ENCODE measurements around the gene TEDC2.

Gene TEDC2

DNA sequence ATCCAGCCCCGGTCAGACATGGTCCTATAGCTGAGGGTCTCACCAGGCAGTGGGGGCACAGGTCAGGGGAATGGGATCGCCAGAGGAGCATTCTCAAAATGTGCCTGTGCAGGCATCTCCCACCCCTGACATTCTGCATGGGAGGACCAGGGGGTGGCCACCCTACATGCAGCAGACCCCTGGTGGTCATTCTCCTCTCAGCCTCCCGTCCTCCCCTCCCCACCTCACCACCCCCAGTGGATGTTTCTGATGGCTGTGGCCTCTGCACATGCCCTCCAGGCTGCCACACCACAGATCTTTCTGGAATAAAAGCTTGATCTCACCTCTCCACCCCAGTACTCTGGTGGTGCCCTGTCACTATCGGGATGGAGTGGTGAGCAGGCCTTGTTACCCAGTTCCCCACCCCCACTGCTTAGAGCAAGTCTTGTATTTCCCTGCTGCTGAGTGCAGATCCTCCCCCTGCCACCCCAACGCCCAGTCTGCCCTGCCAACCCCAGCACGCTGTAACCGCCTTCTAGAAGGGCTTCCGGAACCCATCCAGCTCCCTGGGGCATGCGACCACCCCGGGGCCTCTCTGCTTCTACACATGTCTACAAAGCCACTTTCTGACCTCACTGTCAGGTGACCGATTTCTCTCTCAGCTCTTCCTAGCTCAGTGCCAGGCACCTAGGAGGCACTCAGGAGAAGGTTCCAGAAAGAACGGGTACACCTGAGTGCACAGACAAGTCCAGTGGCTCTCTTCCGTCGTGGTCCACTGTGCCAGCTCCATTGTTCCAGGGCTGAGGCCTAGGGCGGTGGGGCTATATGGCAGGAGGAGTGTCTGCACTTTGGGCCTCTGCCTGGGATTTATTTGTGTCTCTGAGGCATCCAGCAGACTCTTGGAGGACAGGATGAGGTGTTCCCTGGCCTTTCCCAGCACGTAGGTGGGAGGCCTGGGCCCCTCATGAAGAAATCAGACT lies 24.3 kb downstream of the TEDC2 start:
- H3K9ac ChIP-seq (ENCODE audit: low read length), result no peak overlapping the region
- H3K27me3 ChIP-seq (ENCODE audit: control insufficient read depth, insufficient read depth, low read length), result no peaks in the 10 kb centered on the region
- H3K4me1 ChIP-seq (ENCODE audit: control insufficient read depth, low read depth, low read length), result no peaks in the 10 kb centered on the region
- no peak overlapping the region for H3K27ac ChIP-seq (ENCODE audit: low read length)
- H3K36me3 ChIP-seq (ENCODE audit: control insufficient read depth, low read depth, low read length), result no peaks in the 10 kb centered on the region
- H3K9me3 ChIP-seq (ENCODE audit: control insufficient read depth, low read depth, low read length), result no peaks in the 10 kb centered on the region
- H3K4me3 ChIP-seq (ENCODE audit: low read length), result no peak overlapping the region

DNA sequence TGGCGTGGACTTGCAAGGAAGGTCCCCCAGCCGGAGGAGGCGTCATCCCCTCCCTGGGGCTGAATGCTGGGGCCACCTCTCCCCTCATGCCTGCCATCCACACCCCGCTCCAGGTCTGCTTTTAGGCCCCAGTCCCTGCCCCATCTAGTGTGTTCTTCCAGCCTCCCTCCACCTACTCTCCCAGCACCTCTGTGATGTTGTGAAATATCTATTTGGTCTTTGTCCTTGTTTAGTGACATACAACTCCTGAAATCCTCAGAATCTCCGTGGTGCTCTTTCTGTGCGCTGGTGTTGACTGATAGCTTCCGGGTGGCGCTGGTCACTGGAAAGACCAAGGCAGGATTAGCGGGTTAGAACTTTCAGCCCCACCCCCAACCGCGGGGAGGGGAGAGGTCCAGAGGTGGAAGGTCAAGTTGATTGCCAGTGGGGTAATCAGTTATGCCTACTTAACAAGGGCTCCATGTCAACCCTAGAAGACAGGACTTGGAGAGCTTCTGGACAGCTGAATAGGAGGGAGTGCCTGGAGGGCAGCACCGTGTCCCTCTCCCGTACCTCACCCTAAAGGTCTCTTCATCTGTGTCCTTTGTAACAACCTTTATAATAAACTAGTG lies 25.1 kb downstream of the TEDC2 start:
- H3K27me3 ChIP-seq (ENCODE audit: control insufficient read depth, insufficient read depth, low read length), result no peaks in the 10 kb centered on the region
- no peaks in the 10 kb centered on the region for H3K36me3 ChIP-seq (ENCODE audit: control insufficient read depth, low read depth, low read length)
- no peak overlapping the region for H3K4me3 ChIP-seq (ENCODE audit: low read length)
- H3K9me3 ChIP-seq (ENCODE audit: control insufficient read depth, low read depth, low read length), result no peaks in the 10 kb centered on the region
- H3K9ac ChIP-seq (ENCODE audit: low read length), result no peak overlapping the region
- no peaks in the 10 kb centered on the region for H3K4me1 ChIP-seq (ENCODE audit: control insufficient read depth, low read depth, low read length)
- H3K27ac ChIP-seq (ENCODE audit: low read length), result no peak overlapping the region

DNA sequence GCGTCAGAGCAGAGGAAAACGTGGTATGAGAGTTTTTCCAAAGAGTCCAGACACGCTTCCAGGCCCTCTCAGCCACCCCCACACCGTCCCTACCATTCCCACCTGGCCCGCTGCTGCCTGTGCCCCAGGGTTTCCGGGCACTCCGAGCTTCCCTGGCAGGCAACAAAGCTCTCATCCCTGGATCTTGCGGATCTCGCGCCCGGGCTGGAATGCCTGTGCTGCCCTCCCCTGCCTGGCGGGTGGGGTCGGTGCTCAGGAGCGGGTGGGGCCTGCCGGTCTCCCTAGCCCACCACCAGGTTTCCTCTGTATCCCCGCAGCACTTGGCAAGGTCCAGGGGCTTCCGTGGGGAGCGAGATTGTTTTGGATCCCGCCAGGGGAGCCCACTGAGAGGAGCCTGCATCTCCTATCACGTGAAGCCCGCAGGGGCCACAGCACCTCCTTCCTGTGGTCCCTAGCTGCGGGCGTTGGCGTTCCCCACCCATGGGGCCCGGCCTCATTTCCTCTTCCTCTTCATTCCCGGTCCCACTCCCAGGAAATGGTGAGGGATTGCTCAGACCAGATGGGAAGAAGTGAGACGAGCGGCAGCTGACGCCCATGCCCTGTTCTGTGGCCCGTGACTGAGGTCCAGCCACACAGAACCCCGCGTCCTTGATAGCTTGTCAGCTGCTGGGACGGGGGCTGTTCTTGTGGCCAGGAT lies 26.1 kb downstream of the TEDC2 start:
- Histone ChIP-seq H3K27me3 (ENCODE audit: control insufficient read depth, insufficient read depth, low read length) (no peaks in the 10 kb centered on the region), H3K36me3 (ENCODE audit: control insufficient read depth, low read depth, low read length) (no peaks in the 10 kb centered on the region), H3K4me3 (ENCODE audit: low read length) (no peak overlapping the region), H3K9ac (ENCODE audit: low read length) (no peak overlapping the region), H3K4me1 (ENCODE audit: control insufficient read depth, low read depth, low read length) (no peaks in the 10 kb centered on the region), H3K27ac (ENCODE audit: low read length) (no peak overlapping the region), H3K9me3 (ENCODE audit: control insufficient read depth, low read depth, low read length) (no peaks in the 10 kb centered on the region)

DNA sequence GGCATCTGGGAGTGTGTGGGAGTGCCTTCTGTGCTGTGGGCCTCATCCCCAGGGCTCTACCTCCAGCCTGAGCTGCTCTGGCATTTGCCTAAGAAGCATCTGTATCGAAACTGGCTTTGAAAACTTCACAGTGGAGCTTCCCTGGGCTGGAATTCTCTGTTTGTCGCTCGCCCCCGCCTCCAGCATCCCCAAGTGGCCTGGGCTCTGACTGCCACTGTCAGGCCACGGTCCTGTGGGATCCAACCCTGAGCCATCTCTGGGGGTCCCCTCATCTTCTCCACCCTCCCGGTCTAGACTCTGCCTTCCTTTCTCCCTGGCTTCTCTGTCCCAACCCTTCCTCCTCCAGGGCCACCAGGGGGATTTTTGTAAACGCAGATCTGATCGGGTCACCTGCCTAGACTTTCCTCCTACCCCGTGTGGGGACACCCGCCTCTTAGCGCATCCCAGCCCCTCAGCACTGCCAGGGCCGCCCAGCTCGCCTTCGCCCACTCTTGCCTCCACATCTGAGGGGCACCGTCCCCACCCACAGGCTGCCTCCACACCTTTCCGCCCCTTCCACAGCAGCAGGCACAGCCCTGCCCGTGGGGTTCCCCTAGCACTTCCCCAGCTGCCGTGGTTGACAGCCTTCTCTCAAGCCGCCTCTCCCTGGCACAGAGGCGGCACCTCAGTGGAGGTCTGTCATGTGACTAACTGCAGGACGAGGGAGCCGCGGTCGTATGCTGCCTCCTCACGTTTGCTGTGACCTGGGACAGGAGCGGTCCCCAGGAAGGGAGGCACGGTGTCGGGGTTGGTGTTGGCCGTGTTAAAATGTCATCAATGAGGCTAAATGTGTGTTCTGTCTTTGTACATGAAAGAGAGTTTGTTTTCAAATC lies 27.0 kb downstream of the TEDC2 start:
- H3K4me3 ChIP-seq (ENCODE audit: low read length), result no peak overlapping the region
- H3K4me1 ChIP-seq (ENCODE audit: control insufficient read depth, low read depth, low read length), result no peaks in the 10 kb centered on the region
- H3K9ac ChIP-seq (ENCODE audit: low read length), result no peak overlapping the region
- H3K9me3 ChIP-seq (ENCODE audit: control insufficient read depth, low read depth, low read length), result no peaks in the 10 kb centered on the region
- H3K36me3 ChIP-seq (ENCODE audit: control insufficient read depth, low read depth, low read length), result no peaks in the 10 kb centered on the region
- no peaks in the 10 kb centered on the region for H3K27me3 ChIP-seq (ENCODE audit: control insufficient read depth, insufficient read depth, low read length)
- H3K27ac ChIP-seq (ENCODE audit: low read length), result no peak overlapping the region

DNA sequence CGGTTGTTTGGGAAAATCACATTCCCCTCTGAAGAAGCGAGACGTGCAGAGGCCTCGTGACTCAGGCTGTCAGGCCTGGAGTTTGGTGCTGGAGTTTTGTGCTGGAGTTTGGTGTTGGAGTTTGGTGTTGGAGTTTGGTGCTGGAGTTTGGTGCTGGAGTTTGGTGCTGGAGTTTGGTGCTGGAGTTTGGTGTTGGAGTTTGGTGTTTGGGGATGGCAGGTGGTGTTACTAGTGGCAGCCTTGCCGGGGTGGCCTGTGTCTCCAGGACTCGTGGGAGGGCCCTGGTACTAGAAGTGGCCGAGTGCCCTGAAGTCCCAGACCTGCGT lies 27.6 kb downstream of the TEDC2 start:
- Histone ChIP-seq H3K4me1 (ENCODE audit: control insufficient read depth, low read depth, low read length) (no peaks in the 10 kb centered on the region), H3K36me3 (ENCODE audit: control insufficient read depth, low read depth, low read length) (no peaks in the 10 kb centered on the region), H3K9ac (ENCODE audit: low read length) (no peak overlapping the region), H3K9me3 (ENCODE audit: control insufficient read depth, low read depth, low read length) (no peaks in the 10 kb centered on the region), H3K4me3 (ENCODE audit: low read length) (no peak overlapping the region), H3K27me3 (ENCODE audit: control insufficient read depth, insufficient read depth, low read length) (no peaks in the 10 kb centered on the region), H3K27ac (ENCODE audit: low read length) (no peak overlapping the region)

DNA sequence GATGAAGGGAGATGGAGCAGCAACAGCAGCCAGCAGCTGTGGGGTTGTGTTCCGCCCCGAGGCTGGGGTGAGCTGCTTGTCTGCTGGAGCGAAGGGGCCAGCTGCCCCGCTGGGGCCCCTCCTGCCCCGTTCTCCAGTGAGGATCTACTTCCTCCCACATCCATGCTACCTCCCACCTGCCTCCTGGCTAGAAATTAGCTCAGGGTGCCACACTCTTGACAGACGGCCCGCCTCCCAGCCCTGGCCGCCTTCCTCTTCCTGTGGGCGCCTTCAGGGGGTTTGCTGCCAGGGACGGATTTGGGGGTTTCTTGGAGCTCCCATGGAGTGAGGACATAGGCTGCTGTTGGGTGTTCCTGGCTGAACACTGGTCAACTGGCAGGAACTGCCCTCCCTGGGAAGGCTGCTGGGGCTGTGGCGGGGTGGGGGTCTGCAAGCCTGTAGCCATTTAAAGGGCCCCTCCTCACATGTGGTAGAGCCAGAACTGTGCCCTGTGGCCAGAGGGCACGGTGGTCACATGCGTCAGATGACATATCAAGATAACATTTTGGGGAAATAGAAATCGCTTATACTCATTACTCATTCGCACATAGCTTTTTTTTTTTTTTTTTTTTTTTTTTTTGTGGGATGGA lies 28.1 kb downstream of the TEDC2 start:
- H3K27ac ChIP-seq (ENCODE audit: low read length), result no peak overlapping the region
- no peak overlapping the region for H3K9ac ChIP-seq (ENCODE audit: low read length)
- no peak overlapping the region for H3K4me3 ChIP-seq (ENCODE audit: low read length)
- H3K27me3 ChIP-seq (ENCODE audit: control insufficient read depth, insufficient read depth, low read length), result no peaks in the 10 kb centered on the region
- H3K9me3 ChIP-seq (ENCODE audit: control insufficient read depth, low read depth, low read length), result no peaks in the 10 kb centered on the region
- H3K4me1 ChIP-seq (ENCODE audit: control insufficient read depth, low read depth, low read length), result no peaks in the 10 kb centered on the region
- no peaks in the 10 kb centered on the region for H3K36me3 ChIP-seq (ENCODE audit: control insufficient read depth, low read depth, low read length)

DNA sequence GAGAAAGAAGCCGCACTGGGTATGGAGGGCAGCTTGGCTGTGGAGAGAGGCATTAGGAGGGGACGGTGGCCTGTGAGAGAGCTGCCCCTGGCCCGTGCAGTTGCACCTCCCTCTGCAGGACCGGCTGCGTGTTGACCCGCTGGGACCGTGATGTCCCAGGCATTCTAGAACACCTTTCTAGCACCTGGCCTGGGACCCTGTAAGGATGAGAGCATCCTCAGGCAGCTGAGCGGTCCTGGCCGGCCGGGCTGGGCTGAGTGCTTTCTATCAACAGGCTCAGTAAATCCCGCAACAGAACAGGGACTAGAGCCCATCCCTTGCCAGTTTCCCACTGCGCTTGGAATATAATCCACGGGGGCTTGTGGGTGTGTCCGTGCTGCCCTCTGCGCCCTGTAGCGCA lies 29.7 kb downstream of the TEDC2 start:
- no peaks in the 10 kb centered on the region for H3K4me1 ChIP-seq (ENCODE audit: control insufficient read depth, low read depth, low read length)
- H3K9ac ChIP-seq (ENCODE audit: low read length), result no peak overlapping the region
- H3K27ac ChIP-seq (ENCODE audit: low read length), result no peak overlapping the region
- H3K9me3 ChIP-seq (ENCODE audit: control insufficient read depth, low read depth, low read length), result no peaks in the 10 kb centered on the region
- H3K4me3 ChIP-seq (ENCODE audit: low read length), result no peak overlapping the region
- H3K36me3 ChIP-seq (ENCODE audit: control insufficient read depth, low read depth, low read length), result no peaks in the 10 kb centered on the region
- no peaks in the 10 kb centered on the region for H3K27me3 ChIP-seq (ENCODE audit: control insufficient read depth, insufficient read depth, low read length)

DNA sequence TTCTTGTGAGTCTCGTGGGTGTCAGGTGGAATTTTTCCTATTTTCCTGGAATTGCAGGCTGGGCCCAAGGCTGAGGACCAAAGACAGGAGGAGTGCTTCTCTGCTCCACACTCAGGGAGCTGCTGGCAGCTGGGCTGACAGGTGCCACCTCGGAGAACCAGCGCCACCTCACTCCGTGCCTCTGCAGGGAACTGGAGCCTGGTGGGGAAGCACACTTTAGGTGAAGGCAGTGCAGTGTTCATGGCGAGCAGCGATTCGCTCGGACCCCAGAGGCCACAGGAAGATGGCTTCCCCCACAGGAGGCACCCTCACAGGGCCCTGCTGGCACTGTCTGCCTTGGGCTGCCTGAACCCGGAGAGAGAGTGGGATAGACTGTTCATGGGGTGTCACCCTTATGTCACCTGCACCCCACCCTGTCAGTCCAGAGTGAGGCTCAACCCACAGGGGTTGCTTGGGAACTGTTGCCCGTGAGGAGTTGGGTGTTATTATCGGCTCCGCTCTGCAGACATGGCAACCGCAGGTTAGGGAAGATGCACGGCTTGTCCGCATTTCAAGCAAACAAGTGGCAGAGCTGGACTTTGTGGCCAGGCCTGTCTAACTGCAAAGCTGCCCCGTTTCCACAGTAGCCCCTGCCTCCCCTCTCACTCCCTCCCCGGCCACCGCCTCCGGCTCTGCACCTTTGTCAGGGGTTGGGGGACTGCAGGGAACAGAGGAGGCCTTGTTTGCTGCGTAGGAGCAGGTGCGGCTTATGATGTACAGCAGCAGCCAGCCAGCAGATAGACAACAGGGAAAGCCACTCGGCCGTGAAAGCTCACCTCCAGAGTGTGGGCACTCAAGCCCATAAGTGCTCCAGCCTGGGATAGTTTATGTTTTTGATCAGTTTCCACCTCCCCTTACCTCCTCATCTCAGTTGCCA lies 30.5 kb downstream of the TEDC2 start:
- H3K9ac ChIP-seq (ENCODE audit: low read length), result no peak overlapping the region
- H3K27me3 ChIP-seq (ENCODE audit: control insufficient read depth, insufficient read depth, low read length), result no peaks in the 10 kb centered on the region
- H3K9me3 ChIP-seq (ENCODE audit: control insufficient read depth, low read depth, low read length), result no peaks in the 10 kb centered on the region
- no peaks in the 10 kb centered on the region for H3K36me3 ChIP-seq (ENCODE audit: control insufficient read depth, low read depth, low read length)
- no peaks in the 10 kb centered on the region for H3K4me1 ChIP-seq (ENCODE audit: control insufficient read depth, low read depth, low read length)
- no peak overlapping the region for H3K27ac ChIP-seq (ENCODE audit: low read length)
- H3K4me3 ChIP-seq (ENCODE audit: low read length), result no peak overlapping the region

DNA sequence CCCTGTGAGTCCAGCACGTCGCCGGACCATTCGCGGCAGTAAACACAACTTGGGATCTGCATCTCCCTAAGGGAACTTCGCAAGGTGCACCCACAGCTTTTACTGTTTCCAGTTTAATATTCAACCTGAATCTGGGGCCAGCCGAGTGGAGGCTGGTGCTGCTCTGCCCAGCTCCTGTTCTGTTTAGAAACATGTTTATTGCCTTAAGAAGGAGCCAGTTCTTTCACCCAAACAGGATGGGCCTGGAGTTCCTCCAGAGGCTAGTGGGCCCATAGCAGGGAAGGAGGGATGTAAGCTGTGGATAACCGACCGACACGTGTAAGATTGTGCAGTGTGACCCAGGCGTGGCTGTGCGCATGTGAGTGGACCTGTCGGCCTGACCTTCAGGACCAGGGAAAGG lies 32.4 kb downstream of the TEDC2 start:
- no peaks in the 10 kb centered on the region for H3K9me3 ChIP-seq (ENCODE audit: control insufficient read depth, low read depth, low read length)
- no peaks in the 10 kb centered on the region for H3K4me1 ChIP-seq (ENCODE audit: control insufficient read depth, low read depth, low read length)
- no peak overlapping the region for H3K4me3 ChIP-seq (ENCODE audit: low read length)
- no peaks in the 10 kb centered on the region for H3K27me3 ChIP-seq (ENCODE audit: control insufficient read depth, insufficient read depth, low read length)
- peaks cover 3% of the 10 kb centered on the region for H3K36me3 ChIP-seq (ENCODE audit: control insufficient read depth, low read depth, low read length)
- H3K27ac ChIP-seq (ENCODE audit: low read length), result no peak overlapping the region
- H3K9ac ChIP-seq (ENCODE audit: low read length), result no peak overlapping the region

DNA sequence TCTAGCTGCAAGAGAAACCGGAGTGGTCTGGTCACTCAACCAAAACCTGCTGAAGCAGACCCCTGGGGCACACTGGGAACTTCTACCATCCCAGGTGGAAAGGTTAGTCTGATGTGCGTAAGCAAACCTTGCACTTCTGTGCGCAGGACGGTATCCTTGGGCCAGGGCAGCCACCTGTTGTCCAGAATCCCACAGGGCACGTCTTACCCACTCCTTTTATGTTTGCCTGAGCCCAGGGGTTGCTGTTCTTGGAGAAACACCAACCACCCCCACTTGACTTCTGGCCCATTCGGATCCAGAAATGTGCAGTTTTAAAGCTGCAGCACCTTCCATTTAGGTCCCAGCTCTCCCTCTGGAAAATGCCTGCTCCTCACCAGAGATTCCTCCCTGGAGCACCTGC lies 33.7 kb downstream of the TEDC2 start:
- Histone ChIP-seq H3K9me3 (ENCODE audit: control insufficient read depth, low read depth, low read length) (no peaks in the 10 kb centered on the region), H3K27ac (ENCODE audit: low read length) (no peak overlapping the region), H3K27me3 (ENCODE audit: control insufficient read depth, insufficient read depth, low read length) (no peaks in the 10 kb centered on the region), H3K4me1 (ENCODE audit: control insufficient read depth, low read depth, low read length) (no peaks in the 10 kb centered on the region), H3K36me3 (ENCODE audit: control insufficient read depth, low read depth, low read length) (peaks cover 3% of the 10 kb centered on the region), H3K4me3 (ENCODE audit: low read length) (no peak overlapping the region), H3K9ac (ENCODE audit: low read length) (no peak overlapping the region)
